Activated CD4-positive, alpha-beta T cell treated with anti-CD3 and anti-CD28 coated beads for 24 hours (primary cell): Measurements from ENCODE around the gene HOXA4.

ENCODE experiments used
- DNase-seq, 2 donors: peaks; one replicate each; pipeline ENCODE4 v3.0.0-alpha.2; 2020; ENCODE audit warnings: low read depth in 2 of 2

HOXA4 gene

DNA sequence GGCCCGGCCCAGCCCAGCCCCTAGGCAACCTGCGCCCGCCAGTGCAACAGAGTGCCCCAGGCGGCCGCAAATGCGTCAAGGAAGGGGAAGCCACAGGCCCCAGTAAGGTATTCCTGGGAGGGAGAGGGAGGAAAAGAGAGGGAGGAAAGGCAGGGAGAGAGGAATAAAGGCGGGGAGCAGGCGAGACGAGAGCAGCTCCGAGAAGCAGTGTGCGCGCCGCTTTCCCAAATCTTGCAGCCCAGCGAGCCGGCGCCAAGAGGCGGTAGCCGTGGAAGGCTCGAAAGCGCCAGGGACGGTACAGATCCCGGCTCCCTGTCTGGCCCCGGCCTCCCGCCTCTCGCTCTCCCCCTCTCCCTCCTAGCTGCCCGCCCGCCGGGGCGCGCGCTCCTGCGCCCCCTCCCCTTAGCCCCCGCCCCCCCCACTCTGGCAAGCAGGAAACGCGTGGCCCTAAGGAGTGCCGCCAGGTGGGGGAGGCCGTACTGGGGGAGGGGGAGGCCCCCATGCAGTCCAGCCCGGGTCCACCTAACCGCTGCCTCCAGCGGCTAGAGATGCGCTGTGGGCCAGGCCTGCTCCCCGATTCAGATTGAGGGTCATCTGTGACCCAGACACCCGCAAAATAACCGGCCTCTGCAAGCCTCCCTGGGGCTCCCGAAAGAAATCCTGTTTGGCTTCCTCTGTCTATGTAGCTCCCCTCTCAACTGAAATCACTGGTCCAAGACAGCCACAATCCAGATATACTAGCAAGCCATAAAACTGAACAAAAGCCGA lies 39.3 kb upstream of the HOXA4 start:
- DNase-seq: no peak

DNA sequence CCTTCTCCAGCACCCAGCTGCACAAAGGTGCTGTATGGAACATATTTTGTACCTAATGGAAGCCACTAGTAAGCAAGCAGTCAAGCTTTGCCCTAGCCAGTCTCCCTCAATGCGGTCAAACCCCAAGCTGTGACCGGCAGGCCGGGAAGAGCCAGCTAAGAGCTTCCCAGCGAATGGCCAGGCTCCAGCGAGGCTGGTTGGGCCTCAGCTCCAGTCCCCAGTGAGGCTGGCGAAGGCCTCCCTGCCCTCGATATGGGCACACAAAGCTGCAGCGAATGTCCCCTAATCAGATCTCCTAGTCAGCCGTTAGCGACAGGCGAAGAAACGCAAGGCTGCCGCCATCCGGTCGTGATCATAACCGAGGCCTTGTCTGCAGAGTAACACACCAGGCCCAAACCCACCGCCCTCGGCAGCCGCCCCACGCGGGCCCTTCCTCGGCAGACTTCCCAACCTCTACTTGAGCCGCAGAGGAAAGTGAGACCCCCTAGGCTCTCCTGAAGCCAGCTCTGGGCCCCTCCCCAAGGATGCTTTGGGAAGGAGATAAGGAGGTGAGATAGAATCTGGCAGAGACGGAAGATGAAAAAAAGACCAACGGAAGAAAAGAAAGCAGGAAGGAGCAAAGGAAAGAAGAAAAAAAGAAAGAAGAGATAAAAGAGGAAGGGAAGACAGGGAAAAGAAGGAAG lies 37.8 kb upstream of the HOXA4 start:
- DNase-seq: no peak

DNA sequence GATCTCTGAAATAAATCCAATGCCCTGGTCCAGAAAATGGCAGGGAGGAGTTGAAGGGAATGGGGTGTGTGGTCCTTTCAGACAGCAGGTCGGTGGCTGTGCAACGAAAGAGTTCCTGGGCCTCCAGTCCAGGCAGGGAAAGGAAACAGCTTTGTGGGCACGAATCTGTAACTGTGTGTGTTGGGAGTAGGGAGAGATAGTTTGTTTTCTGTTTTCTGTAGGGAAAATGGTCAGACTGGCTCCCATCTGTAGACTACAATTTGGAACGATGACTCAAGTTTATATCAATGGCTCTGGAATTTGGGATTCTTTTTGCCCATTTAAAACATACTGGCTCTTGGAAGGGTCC lies 37.3 kb upstream of the HOXA4 start:
- no peak for DNase-seq

- no peak for DNase-seq
Measured at GRCh38 chr7:27166531-27167505, 36.3 kb upstream of the HOXA4 start.

GRCh38 chr7:27165996-27166530 lies 35.5 kb upstream of the HOXA4 start:
- DNase-seq: no peak

- DNase-seq: no peak
Measured at GRCh38 chr7:27165089-27165995, 34.8 kb upstream of the HOXA4 start, which contains the start of gene HOXA9. Gene HOXA9 (minus strand): TSS chr7:27165537. CDS start chr7:27165457, 80 bp downstream.

- no peak for DNase-seq
Measured at GRCh38 chr7:27164367-27165088, 34.0 kb upstream of the HOXA4 start.

GRCh38 chr7:27164045-27164366 lies 33.4 kb upstream of the HOXA4 start:
- no peak for DNase-seq

DNA sequence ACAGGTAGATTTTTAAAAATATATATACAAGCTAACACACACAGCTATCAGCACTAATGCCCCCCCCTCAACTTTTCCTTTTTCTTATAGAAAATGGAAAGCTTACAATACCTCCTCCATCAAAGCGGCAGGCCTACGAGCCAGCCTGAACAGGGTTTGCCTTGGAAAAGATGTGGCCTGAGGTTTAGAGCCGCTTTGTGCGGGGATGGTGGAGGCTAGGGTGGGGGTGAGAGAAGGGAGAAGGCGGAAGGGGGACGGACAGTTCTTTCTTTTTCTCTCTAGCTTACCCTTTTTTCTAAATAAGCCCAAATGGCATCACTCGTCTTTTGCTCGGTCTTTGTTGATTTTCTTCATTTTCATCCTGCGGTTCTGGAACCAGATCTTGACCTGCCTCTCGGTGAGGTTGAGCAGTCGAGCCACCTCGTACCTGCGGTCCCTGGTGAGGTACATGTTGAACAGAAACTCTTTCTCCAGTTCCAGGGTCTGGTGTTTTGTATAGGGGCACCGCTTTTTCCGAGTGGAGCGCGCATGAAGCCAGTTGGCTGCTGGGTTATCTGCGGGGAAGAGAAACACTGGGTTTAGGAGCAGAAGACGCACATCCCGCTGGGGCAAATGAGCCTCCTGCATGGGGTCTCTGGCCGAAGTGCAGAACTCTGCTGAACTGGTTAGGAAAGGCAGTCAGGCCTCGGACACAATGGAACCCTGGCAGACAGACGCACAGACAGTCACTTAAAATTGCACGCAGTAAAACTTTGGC lies 32.9 kb upstream of the HOXA4 start:
- DNase-seq: no peak

- DNase-seq: no peak
Measured at GRCh38 chr7:27162561-27163287, 32.2 kb upstream of the HOXA4 start.

GRCh38 chr7:27161721-27162560 lies 31.4 kb upstream of the HOXA4 start:
- DNase-seq: no peak

DNA sequence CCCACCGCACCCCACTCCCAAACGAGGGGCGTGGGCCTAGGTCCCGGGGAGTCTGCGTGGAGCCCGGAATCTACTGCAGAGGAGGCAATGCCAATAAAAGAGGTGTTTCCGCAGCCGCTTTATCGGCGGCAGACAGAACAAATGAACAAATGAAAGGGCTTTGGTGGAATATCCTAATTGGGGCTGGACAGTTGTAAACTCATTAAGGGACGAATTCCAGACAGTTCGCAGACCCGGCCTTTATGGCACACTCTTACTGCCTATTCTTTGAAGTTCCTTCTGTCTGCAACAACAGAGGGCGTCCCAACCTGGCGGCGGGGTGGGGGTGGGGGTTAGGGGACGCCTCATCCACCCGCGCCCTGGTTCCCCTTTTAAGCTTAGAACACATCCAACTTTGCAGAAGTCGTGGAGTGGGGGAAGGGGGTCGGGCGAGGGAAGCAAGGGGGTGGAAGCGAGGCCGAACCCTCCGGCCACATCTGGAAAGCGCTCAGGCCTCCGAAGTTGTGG lies 30.7 kb upstream of the HOXA4 start:
- DNase-seq: no peak

- DNase-seq: peak; percentile 81 to 84
Measured at GRCh38 chr7:27160546-27161213, 30.1 kb upstream of the HOXA4 start.

DNA sequence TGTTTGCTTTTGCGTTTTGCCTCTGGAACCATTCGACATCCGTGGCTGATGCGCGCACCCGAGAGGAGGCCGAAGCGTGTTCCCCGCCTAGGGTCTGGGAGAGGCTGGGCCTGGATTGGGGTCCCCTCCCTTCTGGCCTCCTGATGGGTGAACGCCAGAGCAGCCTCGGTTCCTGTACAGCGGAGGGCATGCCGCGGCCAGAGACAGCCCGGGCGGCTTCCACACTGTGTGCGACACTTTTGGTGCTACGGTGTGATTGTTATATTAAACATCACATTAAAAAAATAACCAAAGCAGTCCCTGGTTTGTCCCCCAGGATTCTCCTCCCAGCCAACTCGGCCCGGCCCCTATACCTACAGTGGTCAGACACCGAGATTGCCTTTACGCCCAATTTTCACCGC lies 29.6 kb upstream of the HOXA4 start:
- DNase-seq: no peak

GRCh38 chr7:27159266-27160144 lies 28.9 kb upstream of the HOXA4 start:
- no peak for DNase-seq
